ENCODE results near the gene ITPKB.

ITPKB gene

DNA sequence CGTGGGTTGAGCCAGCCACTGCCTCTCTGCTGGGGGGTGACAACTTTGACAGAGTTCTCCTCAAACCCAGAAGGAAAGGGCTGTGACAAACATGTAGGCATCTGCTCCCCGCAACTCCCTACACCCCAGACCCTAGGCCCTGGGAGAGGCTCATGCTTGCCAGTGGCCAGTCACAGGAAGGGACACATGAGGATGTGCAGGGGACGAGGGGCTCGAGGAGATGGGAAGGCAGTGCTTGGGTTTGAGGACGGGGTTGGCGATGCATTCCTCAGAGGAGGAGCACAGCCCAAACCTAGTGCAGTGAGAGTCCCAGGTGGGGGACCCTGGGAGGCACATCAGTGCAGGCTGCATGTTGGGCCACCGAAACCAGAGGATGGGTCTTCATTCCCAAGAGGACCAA, 128.4 kb downstream of the ITPKB start:
- no peak overlapping the region for H3K4me3 ChIP-seq (replicated peaks; ENCODE audit: insufficient read depth, low read length)
- H3K27me3 ChIP-seq (ENCODE audit: insufficient read depth, poor library complexity, severe bottlenecking): no peaks in the 10 kb centered on the region
- TF ChIP-seq GABPA (IDR thresholded peaks at IDR 0.05; ENCODE audit: low read depth): no peak
- H3K27ac ChIP-seq (replicated peaks): no peak overlapping the region
- no peak for DNase-seq (ENCODE audit: low read depth in 1 of 2, low spot score in 1 of 2)

DNA sequence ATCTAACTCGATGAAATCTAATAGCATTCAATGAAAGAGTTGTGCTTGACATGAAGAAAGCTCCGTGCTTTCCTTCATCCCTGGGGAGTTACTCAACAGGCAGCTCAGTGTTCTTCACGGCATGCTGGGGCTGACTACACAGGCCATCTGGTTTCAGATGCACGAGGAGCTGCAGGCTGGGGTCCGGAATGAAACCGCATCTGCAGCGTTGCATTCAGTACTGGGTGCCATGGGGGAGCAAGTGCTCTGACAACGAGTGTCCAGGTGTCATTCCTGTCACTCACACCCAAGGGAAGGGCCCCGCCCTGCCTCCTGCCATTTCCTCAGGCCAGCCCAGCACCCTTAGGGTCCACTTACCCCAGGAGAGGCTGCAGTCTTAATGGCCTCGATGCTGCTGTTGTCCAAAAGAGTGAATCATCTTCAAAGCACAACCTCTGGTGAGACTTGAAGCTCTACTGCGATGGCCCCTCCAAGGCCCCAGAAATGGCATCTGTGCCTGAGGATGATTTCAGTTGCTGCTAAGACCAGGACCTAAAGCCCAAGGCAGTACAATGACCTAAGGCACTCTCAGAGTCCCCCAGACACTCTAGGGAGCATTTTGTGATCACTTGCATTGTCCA, 129.1 kb downstream of the ITPKB start:
- H3K4me3 ChIP-seq (replicated peaks; ENCODE audit: insufficient read depth, low read length): no peak overlapping the region
- no peaks in the 10 kb centered on the region for H3K27me3 ChIP-seq (ENCODE audit: insufficient read depth, poor library complexity, severe bottlenecking)
- TF ChIP-seq SPI1 (IDR thresholded peaks at IDR 0.05; ENCODE audit: borderline replicate concordance, low read depth) (no peak), POLR2AphosphoS5 (IDR thresholded peaks at IDR 0.05; ENCODE audit: low read depth) (no peak), GABPA (IDR thresholded peaks at IDR 0.05; ENCODE audit: low read depth) (no peak)
- TF ChIP-seq, protein P1, sequence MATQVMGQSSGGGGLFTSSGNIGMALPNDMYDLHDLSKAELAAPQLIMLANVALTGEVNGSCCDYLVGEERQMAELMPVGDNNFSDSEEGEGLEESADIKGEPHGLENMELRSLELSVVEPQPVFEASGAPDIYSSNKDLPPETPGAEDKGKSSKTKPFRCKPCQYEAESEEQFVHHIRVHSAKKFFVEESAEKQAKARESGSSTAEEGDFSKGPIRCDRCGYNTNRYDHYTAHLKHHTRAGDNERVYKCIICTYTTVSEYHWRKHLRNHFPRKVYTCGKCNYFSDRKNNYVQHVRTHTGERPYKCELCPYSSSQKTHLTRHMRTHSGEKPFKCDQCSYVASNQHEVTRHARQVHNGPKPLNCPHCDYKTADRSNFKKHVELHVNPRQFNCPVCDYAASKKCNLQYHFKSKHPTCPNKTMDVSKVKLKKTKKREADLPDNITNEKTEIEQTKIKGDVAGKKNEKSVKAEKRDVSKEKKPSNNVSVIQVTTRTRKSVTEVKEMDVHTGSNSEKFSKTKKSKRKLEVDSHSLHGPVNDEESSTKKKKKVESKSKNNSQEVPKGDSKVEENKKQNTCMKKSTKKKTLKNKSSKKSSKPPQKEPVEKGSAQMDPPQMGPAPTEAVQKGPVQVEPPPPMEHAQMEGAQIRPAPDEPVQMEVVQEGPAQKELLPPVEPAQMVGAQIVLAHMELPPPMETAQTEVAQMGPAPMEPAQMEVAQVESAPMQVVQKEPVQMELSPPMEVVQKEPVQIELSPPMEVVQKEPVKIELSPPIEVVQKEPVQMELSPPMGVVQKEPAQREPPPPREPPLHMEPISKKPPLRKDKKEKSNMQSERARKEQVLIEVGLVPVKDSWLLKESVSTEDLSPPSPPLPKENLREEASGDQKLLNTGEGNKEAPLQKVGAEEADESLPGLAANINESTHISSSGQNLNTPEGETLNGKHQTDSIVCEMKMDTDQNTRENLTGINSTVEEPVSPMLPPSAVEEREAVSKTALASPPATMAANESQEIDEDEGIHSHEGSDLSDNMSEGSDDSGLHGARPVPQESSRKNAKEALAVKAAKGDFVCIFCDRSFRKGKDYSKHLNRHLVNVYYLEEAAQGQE (IDR thresholded peaks at IDR 0.05; ENCODE audit: insufficient replicate concordance, low read depth): no peak
- TF ChIP-seq, protein P2, sequence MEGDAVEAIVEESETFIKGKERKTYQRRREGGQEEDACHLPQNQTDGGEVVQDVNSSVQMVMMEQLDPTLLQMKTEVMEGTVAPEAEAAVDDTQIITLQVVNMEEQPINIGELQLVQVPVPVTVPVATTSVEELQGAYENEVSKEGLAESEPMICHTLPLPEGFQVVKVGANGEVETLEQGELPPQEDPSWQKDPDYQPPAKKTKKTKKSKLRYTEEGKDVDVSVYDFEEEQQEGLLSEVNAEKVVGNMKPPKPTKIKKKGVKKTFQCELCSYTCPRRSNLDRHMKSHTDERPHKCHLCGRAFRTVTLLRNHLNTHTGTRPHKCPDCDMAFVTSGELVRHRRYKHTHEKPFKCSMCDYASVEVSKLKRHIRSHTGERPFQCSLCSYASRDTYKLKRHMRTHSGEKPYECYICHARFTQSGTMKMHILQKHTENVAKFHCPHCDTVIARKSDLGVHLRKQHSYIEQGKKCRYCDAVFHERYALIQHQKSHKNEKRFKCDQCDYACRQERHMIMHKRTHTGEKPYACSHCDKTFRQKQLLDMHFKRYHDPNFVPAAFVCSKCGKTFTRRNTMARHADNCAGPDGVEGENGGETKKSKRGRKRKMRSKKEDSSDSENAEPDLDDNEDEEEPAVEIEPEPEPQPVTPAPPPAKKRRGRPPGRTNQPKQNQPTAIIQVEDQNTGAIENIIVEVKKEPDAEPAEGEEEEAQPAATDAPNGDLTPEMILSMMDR (IDR thresholded peaks at IDR 0.05; ENCODE audit: insufficient read depth, low read length): no peak
- no peak overlapping the region for H3K27ac ChIP-seq (replicated peaks)
- DNase-seq (ENCODE audit: low read depth in 1 of 2, low spot score in 1 of 2): no peak

DNA sequence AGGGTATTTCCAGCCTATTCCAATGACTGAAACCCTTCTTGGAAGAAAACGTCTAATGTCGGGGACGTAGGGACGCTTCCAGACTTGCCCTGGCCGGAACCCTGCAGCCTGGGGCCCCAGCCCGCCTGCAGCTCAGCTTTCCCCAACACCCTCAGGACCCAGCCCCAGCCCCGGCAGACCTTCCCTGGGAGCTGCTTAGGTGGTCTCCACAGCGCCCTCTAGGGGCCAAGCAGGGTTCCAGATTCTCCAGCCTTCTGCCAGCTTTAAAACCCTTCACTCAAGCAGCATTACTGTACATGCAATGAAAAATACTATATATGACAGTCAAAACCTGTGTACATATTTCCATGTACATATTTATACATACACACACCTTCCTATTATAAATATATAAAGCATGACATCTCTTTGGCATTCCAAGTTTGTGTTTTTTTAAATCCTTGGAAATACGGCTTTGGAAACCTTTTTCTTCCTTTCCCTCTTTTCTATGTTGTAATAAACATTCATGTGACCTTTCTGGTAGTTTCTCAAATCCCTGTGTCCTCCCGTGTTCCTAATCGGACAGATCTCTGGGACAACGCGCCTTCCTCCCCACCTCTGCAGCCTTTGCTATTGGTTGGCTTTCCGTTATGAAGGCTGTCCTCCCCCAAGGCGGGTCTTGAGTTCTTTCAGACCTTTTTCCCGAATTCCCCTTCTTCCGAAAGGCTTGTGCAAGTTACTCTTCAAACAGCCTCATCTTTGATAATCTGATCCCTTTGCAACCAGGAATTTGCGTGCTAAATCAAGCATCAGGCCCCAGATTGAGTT, 130.2 kb downstream of the ITPKB start:
- Histone ChIP-seq H3K4me3 (replicated peaks; ENCODE audit: insufficient read depth, low read length) (no peak overlapping the region), H3K27ac (replicated peaks) (no peak overlapping the region), H3K27me3 (ENCODE audit: insufficient read depth, poor library complexity, severe bottlenecking) (no peaks in the 10 kb centered on the region)
- TF ChIP-seq, protein P2 (IDR thresholded peaks at IDR 0.05; ENCODE audit: insufficient read depth, low read length): peak; percentile 63
- TF ChIP-seq POLR2AphosphoS5 (IDR thresholded peaks at IDR 0.05; ENCODE audit: low read depth): no peak
- peak; percentile 41 to 44 for DNase-seq (ENCODE audit: low read depth in 1 of 2, low spot score in 1 of 2)

DNA sequence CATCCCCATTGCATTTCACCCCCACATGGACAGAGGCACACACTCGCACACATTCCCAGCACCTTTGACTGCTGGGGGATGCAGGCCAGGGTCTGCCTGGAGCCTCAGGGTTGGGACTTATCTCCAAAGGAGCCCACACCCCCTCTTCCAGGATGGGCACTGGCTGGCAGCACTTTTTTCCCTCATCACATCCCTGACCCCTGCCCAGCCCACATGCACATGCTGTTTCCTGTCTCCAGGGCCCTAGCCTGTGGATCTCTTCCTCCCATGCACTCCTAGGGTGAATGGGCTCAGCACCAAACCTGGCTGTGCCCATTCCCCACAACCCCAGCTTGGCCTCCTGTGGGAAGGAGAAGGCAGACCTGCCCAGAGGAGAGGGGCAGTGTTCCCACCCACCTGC, 131.3 kb downstream of the ITPKB start:
- H3K4me3 ChIP-seq (replicated peaks; ENCODE audit: insufficient read depth, low read length): no peak overlapping the region
- H3K27ac ChIP-seq (replicated peaks): no peak overlapping the region
- DNase-seq (ENCODE audit: low read depth in 1 of 2, low spot score in 1 of 2): no peak
- H3K27me3 ChIP-seq (ENCODE audit: insufficient read depth, poor library complexity, severe bottlenecking): no peaks in the 10 kb centered on the region
- TF ChIP-seq, protein P2 (IDR thresholded peaks at IDR 0.05; ENCODE audit: insufficient read depth, low read length): no peak
- TF ChIP-seq GABPA (IDR thresholded peaks at IDR 0.05; ENCODE audit: low read depth) (no peak), SPI1 (IDR thresholded peaks at IDR 0.05; ENCODE audit: borderline replicate concordance, low read depth) (no peak), POLR2AphosphoS5 (IDR thresholded peaks at IDR 0.05; ENCODE audit: low read depth) (no peak)
- TF ChIP-seq, protein P1 (IDR thresholded peaks at IDR 0.05; ENCODE audit: insufficient replicate concordance, low read depth): no peak
